K562 (cell line): Measurements from ENCODE around the gene PDE6G. TPM values are rescaled to one million over a fixed set of nuclear protein-coding genes. Genes with fewer than 3 reads are reported as not detected.

Experiments
- HNRNPL ChIP-seq: fragments of 200-400 bp; formaldehyde crosslinking; IDR thresholded peaks from 2 replicates; pipeline ENCODE4 v1.6.1; 2017; ENCODE audit warnings: low read depth, mild to moderate bottlenecking, low read length
- HOXB6 ChIP-seq: fragments of 250-450 bp; sonication (Bioruptor Pico); IDR thresholded peaks from 2 replicates; pipeline ENCODE4 v1.5.1; 2022; ENCODE audit warnings: mild to moderate bottlenecking, borderline replicate concordance
- RBM34 ChIP-seq: fragments of 200-400 bp; formaldehyde crosslinking; IDR thresholded peaks from 2 replicates; pipeline ENCODE4 v1.6.1; 2018; ENCODE audit warnings: low read length, borderline replicate concordance; ENCODE audit not compliant: insufficient read depth
- SRF ChIP-seq, 2 experiments: fragments of 250-450, 450-650 bp in 1 of 2; sonication (Bioruptor Pico) in 1 of 2; sonication (generic) in 1 of 2; formaldehyde crosslinking; IDR thresholded peaks; 2 replicates each; pipeline versions ENCODE4 v1.5.0 to v1.5.1; 2020 to 2022; ENCODE audit warnings: mild to moderate bottlenecking in 1 of 2, missing genetic modification reagents in 1 of 2
- ZNF263 ChIP-seq: sonication (generic); formaldehyde crosslinking; IDR thresholded peaks from 2 replicates; pipeline ENCODE4 v1.8.0; 2022; ENCODE audit warnings: mild to moderate bottlenecking, missing genetic modification reagents, borderline replicate concordance
- ZNF57 ChIP-seq: fragments of 450-650 bp; formaldehyde crosslinking; IDR thresholded peaks from 2 replicates; pipeline ENCODE4 v1.4.0; 2020; ENCODE audit warnings: mild to moderate bottlenecking, moderate library complexity
- polyA plus RNA-seq, 8 experiments: library from polyadenylated mRNA; depleted of rRNA in 4 of 8; stranded (reverse) in 5 of 8; unstranded in 3 of 8; fragments of >200 nt; fragmentation: Nextera tagmentation in 2 of 8; fragmentation: Illumina TruSeq in 1 of 8; extraction: Ambion mirVana in 2 of 8; extraction: Trizol in 1 of 8; gene quantifications; 2 replicates each; pipeline versions ENCODE4 v1.2.1 to v1.2.3, GENCODE V29; 2011 to 2014; ENCODE audit warnings: inconsistent platforms in 1 of 8, missing spikeins in 1 of 8
- total RNA-seq, 7 experiments: library from RNA; depleted of rRNA in 6 of 7; stranded (reverse); fragments of >200 nt in 6 of 7; fragmentation: Illumina TruSeq in 2 of 7; extraction: Trizol in 2 of 7; gene quantifications; 2 replicates each; pipeline versions ENCODE4 v1.2.1 to v1.2.3, GENCODE V29; 2011 to 2021; ENCODE audit warnings: low replicate concordance in 1 of 7
- TF ChIP-seq, protein P1 (sequence below): fragments of 450-650 bp; IDR thresholded peaks from 2 replicates; pipeline ENCODE4 v1.6.1; 2016; ENCODE audit warnings: borderline replicate concordance
- TF ChIP-seq, protein P2 (sequence below): sonication (generic); formaldehyde crosslinking; IDR thresholded peaks from 2 replicates; pipeline ENCODE4 v1.8.0; 2023; ENCODE audit warnings: mild to moderate bottlenecking, missing genetic modification reagents
- TF ChIP-seq, protein P3 (sequence below): fragments of 450-650 bp; IDR thresholded peaks from 2 replicates; pipeline ENCODE4 v1.6.1; 2016; ENCODE audit warnings: antibody characterized with exemption

Gene PDE6G
- total and polyA plus RNA-seq, 9 of the 15 experiments (the other 6 are each of a cell fraction or from before 2014, with no cell fraction given) = 0.14 to 0.59 TPM; not detected in 7

DNA sequence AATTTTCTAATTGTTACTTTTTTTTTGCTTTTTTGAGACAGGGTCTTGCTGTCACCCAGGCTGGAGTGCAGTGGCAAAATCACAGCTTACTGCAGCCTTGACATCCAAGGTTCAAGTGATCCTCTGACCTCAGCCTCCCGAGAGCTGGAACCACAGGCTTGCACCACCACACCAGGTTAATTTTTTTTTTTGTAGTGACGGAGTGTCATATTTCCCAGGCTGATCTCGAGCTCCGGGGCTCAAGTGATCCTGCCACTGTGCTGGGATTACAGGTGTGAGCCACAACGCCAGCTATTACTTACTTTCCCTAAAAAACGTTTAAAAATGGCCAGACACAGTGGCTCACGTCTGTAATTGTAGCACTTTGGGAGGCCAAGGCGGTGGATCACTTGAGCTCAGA, 26.1 kb downstream of the PDE6G start (continued):
- TF ChIP-seq, protein P1, sequence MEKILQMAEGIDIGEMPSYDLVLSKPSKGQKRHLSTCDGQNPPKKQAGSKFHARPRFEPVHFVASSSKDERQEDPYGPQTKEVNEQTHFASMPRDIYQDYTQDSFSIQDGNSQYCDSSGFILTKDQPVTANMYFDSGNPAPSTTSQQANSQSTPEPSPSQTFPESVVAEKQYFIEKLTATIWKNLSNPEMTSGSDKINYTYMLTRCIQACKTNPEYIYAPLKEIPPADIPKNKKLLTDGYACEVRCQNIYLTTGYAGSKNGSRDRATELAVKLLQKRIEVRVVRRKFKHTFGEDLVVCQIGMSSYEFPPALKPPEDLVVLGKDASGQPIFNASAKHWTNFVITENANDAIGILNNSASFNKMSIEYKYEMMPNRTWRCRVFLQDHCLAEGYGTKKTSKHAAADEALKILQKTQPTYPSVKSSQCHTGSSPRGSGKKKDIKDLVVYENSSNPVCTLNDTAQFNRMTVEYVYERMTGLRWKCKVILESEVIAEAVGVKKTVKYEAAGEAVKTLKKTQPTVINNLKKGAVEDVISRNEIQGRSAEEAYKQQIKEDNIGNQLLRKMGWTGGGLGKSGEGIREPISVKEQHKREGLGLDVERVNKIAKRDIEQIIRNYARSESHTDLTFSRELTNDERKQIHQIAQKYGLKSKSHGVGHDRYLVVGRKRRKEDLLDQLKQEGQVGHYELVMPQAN = no peak
- TF ChIP-seq SRF (CRISPR knock-in tag; IDR thresholded peaks at IDR 0.05) (no peak), ZNF57 (CRISPR knock-in tag) (no peak), ZNF263 (no peak), RBM34 (no peak), HNRNPL (no peak), HOXB6 (CRISPR knock-in tag) (no peak)
- TF ChIP-seq, protein P2, sequence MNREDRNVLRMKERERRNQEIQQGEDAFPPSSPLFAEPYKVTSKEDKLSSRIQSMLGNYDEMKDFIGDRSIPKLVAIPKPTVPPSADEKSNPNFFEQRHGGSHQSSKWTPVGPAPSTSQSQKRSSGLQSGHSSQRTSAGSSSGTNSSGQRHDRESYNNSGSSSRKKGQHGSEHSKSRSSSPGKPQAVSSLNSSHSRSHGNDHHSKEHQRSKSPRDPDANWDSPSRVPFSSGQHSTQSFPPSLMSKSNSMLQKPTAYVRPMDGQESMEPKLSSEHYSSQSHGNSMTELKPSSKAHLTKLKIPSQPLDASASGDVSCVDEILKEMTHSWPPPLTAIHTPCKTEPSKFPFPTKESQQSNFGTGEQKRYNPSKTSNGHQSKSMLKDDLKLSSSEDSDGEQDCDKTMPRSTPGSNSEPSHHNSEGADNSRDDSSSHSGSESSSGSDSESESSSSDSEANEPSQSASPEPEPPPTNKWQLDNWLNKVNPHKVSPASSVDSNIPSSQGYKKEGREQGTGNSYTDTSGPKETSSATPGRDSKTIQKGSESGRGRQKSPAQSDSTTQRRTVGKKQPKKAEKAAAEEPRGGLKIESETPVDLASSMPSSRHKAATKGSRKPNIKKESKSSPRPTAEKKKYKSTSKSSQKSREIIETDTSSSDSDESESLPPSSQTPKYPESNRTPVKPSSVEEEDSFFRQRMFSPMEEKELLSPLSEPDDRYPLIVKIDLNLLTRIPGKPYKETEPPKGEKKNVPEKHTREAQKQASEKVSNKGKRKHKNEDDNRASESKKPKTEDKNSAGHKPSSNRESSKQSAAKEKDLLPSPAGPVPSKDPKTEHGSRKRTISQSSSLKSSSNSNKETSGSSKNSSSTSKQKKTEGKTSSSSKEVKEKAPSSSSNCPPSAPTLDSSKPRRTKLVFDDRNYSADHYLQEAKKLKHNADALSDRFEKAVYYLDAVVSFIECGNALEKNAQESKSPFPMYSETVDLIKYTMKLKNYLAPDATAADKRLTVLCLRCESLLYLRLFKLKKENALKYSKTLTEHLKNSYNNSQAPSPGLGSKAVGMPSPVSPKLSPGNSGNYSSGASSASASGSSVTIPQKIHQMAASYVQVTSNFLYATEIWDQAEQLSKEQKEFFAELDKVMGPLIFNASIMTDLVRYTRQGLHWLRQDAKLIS = no peak
- TF ChIP-seq, protein P3, sequence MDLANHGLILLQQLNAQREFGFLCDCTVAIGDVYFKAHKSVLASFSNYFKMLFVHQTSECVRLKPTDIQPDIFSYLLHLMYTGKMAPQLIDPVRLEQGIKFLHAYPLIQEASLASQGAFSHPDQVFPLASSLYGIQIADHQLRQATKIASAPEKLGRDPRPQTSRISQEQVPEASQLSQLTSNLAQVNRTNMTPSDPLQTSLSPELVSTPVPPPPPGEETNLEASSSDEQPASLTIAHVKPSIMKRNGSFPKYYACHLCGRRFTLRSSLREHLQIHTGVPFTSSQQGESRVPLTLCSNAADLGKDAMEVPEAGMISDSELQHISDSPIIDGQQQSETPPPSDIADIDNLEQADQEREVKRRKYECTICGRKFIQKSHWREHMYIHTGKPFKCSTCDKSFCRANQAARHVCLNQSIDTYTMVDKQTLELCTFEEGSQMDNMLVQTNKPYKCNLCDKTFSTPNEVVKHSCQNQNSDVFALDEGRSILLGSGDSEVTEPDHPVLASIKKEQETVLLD = no peak
